HepG2 (cell line): ENCODE results near the gene ABCG4. TPM values are rescaled to one million over a fixed set of nuclear protein-coding genes. Genes with fewer than 3 reads are reported as not detected.

ENCODE experiments used
- ARID4A ChIP-seq: sonication (generic); formaldehyde crosslinking; IDR thresholded peaks from 2 replicates; pipeline ENCODE4 v1.5.0; 2020; ENCODE audit warnings: mild to moderate bottlenecking, missing genetic modification reagents, borderline replicate concordance
- ATF7-NPFF ChIP-seq: sonication (generic); formaldehyde crosslinking; IDR thresholded peaks from 2 replicates; pipeline ENCODE4 v1.8.1; 2023; ENCODE audit warnings: mild to moderate bottlenecking, low read depth, missing genetic modification reagents, moderate library complexity
- GATAD1 ChIP-seq: IDR thresholded peaks from 2 replicates; pipeline ENCODE4 v1.6.1; 2016; ENCODE audit warnings: missing genetic modification reagents, missing compliant biosample characterization
- KDM3A ChIP-seq: IDR thresholded peaks from 2 replicates; pipeline ENCODE4 v1.6.1; 2018; ENCODE audit warnings: low read depth, missing compliant biosample characterization
- NR0B2 ChIP-seq: sonication (generic); formaldehyde crosslinking; IDR thresholded peaks from 2 replicates; pipeline ENCODE4 v1.4.0; 2020; ENCODE audit warnings: mild to moderate bottlenecking, missing genetic modification reagents
- RBM39 ChIP-seq: fragments of 200-400 bp; formaldehyde crosslinking; IDR thresholded peaks from one replicate; pipeline ENCODE4 v1.6.1; 2018; ENCODE audit warnings: antibody characterized with exemption, mild to moderate bottlenecking, low read depth, low read length; ENCODE audit not compliant: poor library complexity, severe bottlenecking
- THAP7 ChIP-seq: sonication (generic); formaldehyde crosslinking; IDR thresholded peaks from 2 replicates; pipeline ENCODE4 v1.8.1; 2023; ENCODE audit warnings: mild to moderate bottlenecking, missing genetic modification reagents
- ZBED4 ChIP-seq: sonication (generic); formaldehyde crosslinking; IDR thresholded peaks from 2 replicates; pipeline ENCODE4 v1.4.0; 2020; ENCODE audit warnings: missing genetic modification reagents, borderline replicate concordance
- ZBTB7B ChIP-seq: sonication (generic); formaldehyde crosslinking; IDR thresholded peaks from 2 replicates; pipeline ENCODE4 v1.4.0; 2020; ENCODE audit warnings: missing genetic modification reagents
- ZIK1 ChIP-seq: sonication (generic); formaldehyde crosslinking; IDR thresholded peaks from 2 replicates; pipeline ENCODE4 v1.5.0; 2020; ENCODE audit warnings: mild to moderate bottlenecking, low read depth, missing genetic modification reagents, borderline replicate concordance
- ZMYM3 ChIP-seq: sonication (generic); formaldehyde crosslinking; IDR thresholded peaks from 2 replicates; pipeline ENCODE4 v1.5.1; 2020; ENCODE audit warnings: mild to moderate bottlenecking, missing genetic modification reagents
- ZNF18 ChIP-seq: sonication (generic); formaldehyde crosslinking; IDR thresholded peaks from 2 replicates; pipeline ENCODE4 v1.8.0; 2022; ENCODE audit warnings: mild to moderate bottlenecking, missing genetic modification reagents; ENCODE audit not compliant: insufficient replicate concordance
- ZNF234 ChIP-seq: sonication (generic); formaldehyde crosslinking; conservative IDR thresholded peaks from 2 replicates; pipeline ENCODE4 v1.5.1; 2020; ENCODE audit warnings: mild to moderate bottlenecking, missing genetic modification reagents
- ZUFSP ChIP-seq: sonication (generic); formaldehyde crosslinking; IDR thresholded peaks from 2 replicates; pipeline ENCODE4 v1.9.0; 2021; ENCODE audit warnings: missing genetic modification reagents, mild to moderate bottlenecking, borderline replicate concordance
- polyA plus RNA-seq, 8 experiments: library from polyadenylated mRNA; depleted of rRNA in 3 of 8; stranded (reverse) in 7 of 8; unstranded in 1 of 8; fragments of >200 nt; fragmentation: Illumina TruSeq in 4 of 8; extraction: Trizol in 4 of 8; gene quantifications; 2 replicates each; pipeline versions ENCODE4 v1.2.1 to v1.2.3, GENCODE V29; 2011 to 2016; ENCODE audit warnings: low read depth in 4 of 8, missing spikeins in 1 of 8, mixed read lengths in 1 of 8; ENCODE audit not compliant: insufficient read depth in 1 of 8
- total RNA-seq, 5 experiments: library from RNA; depleted of rRNA; stranded (reverse); fragments of >200 nt; fragmentation: Illumina TruSeq; extraction: Trizol; gene quantifications; 2 replicates each; pipeline ENCODE4 v1.2.3, GENCODE V29; 2016; ENCODE audit warnings: low read depth in 1 of 5

The ABCG4 gene
- total and polyA plus RNA-seq, 2 of the 13 experiments (the other 11 are each of a cell fraction or from before 2014, with no cell fraction given): not detected

- TF ChIP-seq ZBED4 (CRISPR knock-in tag): peak; percentile 11; the same call in 1 of the 2 replicates
- no peak for TF ChIP-seq ZMYM3 (CRISPR knock-in tag)
- TF ChIP-seq RBM39: peak; percentile 15
- peak; percentile 27; the same call in 1 of the 2 replicates for TF ChIP-seq ARID4A (CRISPR knock-in tag)
- 0 out of 2 replicates have a peak, but pooled peaks have one; percentile 4 for TF ChIP-seq NR0B2 (CRISPR knock-in tag)
- no peak for TF ChIP-seq ZNF18 (CRISPR knock-in tag)
- no peak for TF ChIP-seq ZNF234 (CRISPR knock-in tag)
- TF ChIP-seq THAP7 (CRISPR knock-in tag): 0 out of 2 replicates have a peak, but pooled peaks have one; percentile 10
- no peak for TF ChIP-seq ZBTB7B (CRISPR knock-in tag)
- no peak for TF ChIP-seq GATAD1 (CRISPR knock-in tag)
- 0 out of 2 replicates have a peak, but pooled peaks have one; percentile 37 for TF ChIP-seq ZIK1 (CRISPR knock-in tag)
- TF ChIP-seq KDM3A: no peak
- 0 out of 2 replicates have a peak, but pooled peaks have one; percentile 4 for TF ChIP-seq ATF7-NPFF (CRISPR knock-in tag)
- no peak for TF ChIP-seq ZUFSP
These were observed 41.2 kb upstream of the ABCG4 start (continued) for GRCh38 chr11:119107538-119108145.
